ENCODE measurements around the gene SAC3D1.
"Not testable (repeated sequence)": the region's sequence is repeated elsewhere in the genome, so short reads cannot be mapped to it uniquely, and the experiment has no call there.

The SAC3D1 gene

DNA sequence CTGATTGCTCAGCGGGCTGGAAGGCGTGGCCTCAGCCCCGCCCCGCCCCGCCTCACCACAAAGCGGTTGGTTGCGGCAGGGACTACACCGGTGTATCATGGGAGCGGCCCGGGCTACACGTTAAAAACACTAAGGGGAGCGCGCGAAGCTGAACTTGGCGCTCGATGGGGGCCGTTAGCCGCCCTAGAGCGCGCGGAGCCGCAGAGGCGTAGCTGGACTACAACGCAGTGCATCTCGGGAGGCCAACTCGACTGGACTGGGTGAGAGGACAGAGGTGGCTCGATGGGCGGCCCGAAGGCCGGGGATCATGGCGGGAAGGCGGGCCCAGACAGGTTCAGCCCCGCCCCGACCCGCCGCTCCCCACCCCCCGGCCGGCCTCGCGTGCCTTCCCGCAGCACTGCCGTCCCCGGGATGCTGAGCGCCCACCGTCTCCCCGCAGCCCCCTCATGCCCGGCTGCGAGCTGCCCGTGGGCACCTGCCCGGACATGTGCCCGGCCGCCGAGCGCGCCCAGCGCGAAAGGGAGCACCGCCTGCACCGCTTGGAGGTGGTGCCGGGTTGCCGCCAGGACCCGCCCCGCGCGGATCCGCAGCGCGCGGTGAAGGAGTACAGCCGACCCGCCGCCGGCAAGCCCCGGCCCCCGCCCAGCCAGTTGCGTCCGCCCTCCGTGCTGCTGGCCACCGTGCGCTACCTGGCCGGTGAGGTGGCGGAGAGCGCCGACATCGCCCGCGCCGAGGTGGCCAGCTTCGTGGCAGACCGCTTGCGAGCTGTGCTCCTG is at the start of gene SAC3D1:
SAC3D1 (plus strand) TSS at position 364 of the 776 bp plus-strand sequence; CDS start at position 447, 83 bp downstream.
- peak; percentile 98 for DNase-seq

DNA sequence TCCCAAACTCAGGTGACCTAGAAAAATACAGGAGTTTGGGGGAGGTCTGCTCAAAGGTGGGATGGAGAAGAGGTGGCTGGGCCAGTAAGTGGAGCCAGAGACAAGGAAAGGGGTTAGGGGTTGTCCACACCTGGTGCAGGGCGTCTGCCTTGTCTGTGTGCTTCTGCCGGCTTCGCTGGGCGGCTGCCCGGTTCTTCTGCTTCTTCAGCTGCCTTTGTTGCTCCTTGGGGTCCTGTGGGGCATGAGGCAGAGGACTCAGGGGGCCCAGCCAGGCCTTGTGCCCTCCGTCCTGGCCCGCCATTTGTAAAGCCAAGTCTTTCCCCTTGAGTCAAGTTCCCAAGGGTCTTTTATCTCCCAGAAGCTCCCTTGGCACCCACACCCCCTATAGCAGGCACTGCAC is 46.7 kb upstream of the SAC3D1 start:
- no peak for DNase-seq

DNA sequence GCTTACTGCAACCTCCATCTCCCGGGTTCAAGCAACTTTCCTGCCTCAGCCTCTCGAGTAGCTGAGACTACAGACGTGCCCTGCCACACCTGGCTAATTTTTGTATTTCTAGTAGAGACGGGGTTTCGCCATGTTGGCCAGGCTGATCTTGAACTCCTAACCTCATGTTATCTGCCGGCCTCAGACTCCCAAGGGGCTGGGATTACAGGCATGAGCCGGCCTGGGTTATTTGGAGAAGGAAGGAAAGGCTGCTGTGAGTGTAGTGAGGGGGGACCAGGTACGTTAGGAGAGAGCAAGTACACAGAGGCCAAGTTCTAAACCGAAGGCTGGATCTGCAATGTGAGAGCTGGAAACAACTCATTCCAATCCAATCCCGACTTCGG is 44.7 kb upstream of the SAC3D1 start:
- no peak for DNase-seq

DNA sequence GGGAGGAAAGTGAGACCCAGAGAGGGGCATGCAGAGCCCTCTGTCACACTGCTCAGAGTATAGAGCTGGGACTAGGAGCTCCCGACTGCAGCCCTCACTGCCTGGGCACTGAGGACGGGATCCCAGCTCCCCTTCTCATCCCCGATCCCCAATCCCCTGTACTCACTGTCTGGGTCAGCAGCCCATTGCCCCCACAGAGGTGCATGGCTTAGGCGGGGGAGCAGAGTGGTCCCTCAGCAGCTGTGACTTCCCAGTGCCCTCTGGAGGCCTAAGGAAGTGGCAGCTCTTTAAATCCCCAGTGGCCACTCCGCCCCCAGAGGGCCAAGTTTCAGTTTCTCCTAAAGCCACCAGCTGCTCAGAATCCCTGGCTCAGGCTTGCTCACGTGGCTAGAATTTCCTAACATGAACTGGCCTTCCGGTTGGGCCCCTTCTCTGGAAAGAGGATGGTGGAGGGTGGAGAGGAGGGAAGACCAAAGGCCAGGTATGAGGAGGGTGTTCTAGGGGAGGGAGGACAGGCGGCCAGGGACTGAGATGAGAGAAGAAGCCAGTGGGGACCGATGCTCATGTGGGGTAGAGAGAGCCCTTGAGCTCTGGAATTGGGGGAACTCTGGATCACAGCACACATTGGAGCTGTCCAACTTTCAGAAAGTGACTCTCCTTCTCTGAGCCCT is 44.2 kb upstream of the SAC3D1 start, which contains the start of gene BATF2:
BATF2 (minus strand) TSS at position 262 of the 671 bp plus-strand sequence; CDS start at position 205, 57 bp downstream.
- DNase-seq: peak; percentile 71

DNA sequence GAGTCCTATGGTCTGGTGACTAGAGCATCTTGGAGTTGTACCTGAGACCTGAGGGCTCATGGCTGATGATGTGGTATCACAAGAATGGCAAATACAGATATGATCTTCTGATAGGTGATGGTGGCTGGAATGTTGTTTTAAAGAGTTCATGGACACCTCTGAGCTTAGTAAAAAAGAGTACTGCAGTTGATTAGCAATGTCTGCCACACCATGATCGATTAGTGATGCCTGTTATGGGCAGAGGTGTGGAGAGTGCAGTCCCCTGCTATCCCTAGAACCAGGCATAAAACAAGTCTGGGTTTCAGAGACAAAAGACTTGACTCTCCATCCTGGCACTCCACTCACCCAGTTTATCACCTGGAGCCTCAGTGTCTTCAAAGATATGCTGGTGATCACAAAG is 42.9 kb upstream of the SAC3D1 start:
- DNase-seq: peak; percentile 40

DNA sequence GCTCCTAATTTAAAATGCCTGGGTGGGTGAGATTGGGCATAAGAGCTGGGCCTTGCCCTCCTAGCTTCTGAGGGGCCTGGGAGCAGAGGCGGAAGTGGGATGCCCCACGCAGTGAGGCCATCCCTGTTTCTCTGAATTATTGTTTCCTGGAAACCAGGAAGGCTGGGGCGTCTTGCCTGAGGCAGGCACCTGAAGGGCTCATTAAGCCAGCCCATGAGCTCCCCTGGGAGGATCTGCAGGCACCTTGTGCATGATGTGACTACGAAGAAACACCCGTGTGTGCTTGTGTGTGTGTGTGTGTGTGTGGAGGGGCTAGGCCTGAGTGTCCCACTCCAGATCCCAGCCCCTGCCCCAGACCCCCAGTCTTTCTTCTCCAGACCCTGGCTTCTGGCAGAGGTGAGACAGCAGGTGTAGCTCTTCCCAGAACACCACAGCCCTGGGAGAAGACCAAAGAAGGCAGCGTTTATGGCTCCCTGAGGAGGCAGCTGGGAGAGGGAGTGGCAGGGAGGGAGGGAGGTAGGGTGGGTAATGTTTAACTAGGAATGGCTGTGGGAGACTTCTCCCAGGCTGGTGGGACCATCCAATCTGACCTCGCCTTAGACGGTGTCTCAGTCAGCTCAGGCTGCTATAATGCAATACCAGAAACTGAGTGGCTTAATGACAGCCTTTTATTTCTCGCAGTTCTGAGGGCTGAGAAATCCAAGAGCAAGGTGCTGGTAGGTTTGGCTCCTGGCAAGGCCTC is 42.1 kb upstream of the SAC3D1 start:
- DNase-seq: no peak

DNA sequence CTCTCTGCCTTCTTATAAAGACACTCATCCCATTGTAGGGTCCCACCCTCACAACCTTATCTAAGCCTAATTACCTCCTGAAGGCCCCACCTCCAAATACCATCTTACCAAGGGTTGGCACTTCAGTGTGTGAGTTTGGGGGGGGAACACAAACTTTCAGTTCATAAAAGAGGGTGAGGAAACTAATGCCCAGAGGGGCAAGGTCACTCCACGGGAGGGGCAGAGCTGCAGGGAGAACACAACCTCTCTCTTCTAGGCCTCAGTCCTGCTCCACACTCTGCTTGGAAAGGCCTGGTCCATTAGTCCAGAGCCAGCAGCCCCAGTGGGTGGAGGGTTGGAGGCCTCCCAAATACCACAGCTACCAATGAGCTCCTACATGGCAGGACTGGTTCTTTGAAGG is 41.5 kb upstream of the SAC3D1 start:
- DNase-seq: no peak

DNA sequence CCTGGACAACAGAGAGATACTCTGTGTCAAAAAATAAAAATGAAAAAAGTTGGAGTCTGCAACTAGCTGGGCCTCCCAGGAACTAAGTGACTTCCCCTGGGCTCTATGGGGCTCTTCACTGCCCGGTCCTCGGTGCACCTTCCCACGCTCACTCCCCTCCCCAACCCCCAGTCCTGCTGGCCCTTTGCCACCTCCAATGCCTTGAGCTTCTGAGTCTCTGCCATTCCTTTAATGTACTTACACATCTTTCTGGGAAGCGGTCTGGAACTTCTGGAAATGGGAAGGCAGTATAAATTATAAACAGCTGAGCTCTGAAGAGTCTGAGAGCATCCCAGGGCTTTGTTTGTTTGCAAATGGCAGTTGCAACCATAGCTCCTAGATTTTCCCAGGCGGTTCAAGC is 38.3 kb upstream of the SAC3D1 start:
- DNase-seq: no peak

DNA sequence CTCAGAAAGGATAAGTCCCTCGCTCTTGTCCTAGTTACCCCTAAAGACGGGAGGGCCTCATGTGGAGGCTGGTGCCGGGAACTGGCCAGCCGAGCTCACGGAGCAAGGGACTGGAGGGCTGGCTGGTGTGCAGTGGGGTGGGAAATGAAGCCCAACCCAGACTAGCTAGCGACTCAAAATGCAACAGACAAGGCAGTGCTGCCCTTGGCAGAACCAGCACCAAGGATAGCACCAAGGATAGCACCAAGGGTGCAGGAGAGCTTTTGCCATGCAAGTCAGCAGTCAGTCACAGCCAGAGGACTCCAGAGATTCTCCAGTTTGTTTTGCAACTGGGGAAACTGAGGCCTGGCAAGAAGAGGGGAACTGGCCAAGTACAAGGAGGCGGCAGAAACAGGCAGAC is 37.7 kb upstream of the SAC3D1 start:
- no peak for DNase-seq

DNA sequence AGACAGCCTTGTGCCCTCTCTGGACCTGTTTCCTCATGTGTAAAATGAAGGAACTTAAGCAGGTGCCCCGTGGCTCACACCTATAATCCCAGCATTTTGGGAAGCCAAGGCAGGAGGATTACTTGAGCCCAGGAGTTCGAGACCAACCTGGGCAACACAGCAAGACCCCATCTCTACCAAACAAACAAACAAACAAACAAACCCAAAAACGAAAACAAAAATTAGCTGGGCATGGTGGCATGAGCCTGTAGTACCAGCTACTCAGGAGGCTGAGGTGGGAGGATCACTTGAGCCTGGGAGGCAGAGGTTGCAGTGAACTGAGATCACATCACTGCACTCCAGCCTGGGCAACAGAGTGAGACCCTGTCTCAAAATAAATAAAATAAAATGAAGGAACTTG is 37.0 kb upstream of the SAC3D1 start:
- DNase-seq: not testable (repeated sequence)

DNA sequence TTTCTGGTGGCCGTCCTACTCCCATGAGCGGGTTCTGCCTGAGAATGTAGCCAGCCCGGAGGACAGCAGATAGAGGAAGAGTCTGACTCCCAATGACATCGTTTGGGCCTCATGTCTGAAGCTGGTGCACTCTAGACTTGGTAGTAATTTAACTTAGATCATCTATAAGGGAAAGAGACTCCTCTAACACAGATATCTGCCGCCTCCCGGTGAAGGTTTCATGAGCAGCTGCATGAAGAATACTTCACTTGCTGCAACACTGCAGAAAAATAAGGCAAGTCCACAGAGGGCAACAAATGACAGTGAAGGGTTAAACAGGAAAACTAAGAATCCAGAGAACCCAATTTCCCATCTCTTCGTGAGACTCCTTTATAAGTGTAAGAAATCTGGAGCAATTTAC is 33.0 kb upstream of the SAC3D1 start:
- DNase-seq: no peak

DNA sequence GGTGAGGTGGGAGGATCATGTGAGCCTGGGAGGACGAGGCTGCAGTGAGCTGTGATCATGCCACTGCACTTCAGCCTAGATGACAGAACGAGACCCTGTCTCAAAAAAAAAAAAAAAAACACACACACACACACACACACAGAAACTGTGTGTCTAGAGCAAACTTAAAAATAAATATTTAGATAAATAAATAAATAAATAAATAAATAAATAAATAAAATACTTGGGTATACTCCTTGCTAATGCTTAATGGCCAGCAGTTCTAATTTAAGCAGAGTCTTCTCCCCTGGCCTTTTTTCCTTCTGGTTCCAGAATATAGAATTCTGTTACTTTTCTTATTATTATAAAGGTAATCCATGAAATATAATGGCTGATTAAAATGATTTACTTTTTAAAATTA is 32.1 kb upstream of the SAC3D1 start:
- DNase-seq: no peak

DNA sequence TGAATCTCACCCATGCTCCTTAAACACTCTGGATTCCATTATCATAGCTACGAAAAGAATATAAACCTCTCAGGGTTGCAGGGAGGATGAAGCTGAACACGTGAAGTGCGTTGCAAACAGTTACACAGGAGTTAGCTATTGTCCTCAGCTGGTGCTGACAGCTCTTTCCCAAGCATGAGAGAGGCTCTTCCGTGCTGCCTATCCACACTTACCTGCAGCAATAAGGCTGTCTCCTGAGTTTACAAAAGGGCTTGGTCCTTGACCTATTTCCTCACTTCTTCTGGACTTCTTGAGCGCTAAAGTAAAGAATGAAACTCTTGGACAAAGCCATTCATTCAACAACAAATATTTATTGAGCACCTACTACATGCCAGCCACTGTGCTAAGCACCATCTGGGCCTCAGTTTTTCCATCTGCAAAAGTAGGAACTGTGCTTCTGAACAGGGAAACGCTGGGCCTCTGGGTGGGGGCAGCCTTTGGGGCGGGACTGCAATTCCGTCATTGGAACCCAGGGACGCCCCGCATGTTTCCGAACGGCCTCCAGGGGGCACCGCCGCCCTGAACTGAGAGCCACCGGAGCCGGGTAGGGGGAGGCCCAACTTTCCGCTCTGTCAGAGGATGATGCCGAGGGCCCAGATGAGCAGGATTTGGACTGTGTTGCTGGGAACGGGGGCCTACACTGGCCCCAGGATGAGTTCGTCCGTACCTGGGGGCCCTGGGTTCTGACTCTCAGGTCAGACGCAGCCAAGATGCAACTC is 27.7 kb upstream of the SAC3D1 start:
- DNase-seq: peak; percentile 93

DNA sequence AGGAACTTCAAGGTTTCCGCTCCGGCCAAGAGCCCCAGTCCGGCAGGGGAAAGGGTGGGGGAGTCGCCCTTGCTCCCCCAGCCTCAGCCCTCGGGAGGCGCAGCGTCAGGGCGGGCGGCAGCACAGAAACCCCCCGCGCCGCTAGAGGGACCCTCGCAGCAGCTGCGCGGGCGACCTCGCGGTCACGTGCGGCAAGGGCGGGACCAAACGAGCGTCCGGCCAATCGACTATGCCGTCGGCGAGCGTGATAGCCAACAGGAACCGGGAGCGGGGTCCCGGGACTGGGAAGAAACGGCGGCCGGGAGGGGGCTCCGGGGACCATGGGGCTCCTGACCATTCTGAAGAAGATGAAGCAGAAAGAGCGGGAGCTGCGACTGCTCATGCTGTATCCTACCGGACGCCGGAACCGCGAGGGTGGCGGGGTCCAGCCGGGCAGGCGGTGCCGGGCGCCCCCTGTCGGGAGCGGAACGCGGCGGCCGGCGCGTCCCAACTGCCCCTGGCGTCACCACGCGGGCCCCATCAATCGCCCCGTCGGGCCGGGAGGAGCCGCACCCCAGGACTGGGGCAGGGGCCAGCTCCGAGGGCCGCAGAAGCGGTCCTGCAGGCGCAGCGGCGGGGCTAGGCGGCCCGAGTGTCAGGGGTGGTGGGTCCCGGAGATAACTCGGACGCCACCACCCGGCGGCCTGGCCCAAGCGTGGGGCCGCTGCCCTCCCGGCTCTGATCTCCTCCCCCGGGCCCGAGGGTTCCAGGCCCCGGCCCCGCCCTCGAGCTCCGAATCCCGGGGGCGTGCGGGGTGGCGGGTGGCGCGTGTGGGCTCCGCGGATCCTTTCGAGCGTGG is 26.9 kb upstream of the SAC3D1 start, which contains the start of gene ARL2:
ARL2 (plus strand) TSS at position 273 of the 838 bp plus-strand sequence; CDS start at position 321, 48 bp downstream.
- DNase-seq: peak; percentile 90

DNA sequence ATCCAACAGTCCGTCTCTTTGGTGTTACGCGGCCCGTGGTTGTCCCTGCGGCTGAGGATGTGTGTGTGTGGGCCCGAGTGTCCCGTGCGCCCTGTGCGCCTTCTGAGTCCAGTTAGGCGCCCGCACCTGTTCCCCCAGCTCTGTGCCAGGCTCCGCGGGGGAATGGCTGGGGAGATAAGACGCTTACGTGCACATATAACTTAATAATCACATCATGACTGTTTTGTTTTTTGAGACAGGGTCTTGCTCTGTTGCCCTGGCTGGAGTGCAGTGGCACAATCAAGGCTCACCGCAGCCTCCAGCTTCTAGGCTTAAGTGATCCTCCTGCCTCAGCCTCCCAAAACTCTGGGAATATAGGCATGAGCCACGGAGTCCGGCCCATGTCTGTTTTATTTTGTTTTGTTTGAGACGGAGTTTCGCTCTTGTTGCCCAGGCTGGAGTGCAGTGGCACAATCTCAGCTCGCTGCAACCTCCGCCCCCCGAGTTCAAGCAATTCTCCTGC is 26.2 kb upstream of the SAC3D1 start:
- peak; percentile 67 for DNase-seq

DNA sequence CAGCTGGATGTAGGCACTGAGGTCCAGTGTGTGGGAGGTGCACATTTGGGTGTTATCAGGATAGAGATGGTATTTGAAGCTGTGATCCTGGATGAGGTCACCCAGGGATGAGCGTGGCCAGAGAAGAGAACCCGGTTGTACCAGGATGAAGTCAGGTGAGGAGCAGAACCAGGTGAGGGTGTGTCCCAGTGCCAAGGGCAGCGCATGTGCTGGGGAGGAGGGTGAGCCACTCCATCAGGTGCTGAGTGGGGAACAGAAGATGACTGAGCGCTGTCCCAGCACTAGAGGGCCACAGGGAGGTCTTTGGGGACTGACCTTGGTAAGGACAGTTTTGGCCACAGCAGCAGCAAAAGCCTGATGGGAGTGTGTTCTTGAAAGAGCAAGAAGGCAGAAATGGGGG is 24.3 kb upstream of the SAC3D1 start:
- DNase-seq: peak; percentile 13

DNA sequence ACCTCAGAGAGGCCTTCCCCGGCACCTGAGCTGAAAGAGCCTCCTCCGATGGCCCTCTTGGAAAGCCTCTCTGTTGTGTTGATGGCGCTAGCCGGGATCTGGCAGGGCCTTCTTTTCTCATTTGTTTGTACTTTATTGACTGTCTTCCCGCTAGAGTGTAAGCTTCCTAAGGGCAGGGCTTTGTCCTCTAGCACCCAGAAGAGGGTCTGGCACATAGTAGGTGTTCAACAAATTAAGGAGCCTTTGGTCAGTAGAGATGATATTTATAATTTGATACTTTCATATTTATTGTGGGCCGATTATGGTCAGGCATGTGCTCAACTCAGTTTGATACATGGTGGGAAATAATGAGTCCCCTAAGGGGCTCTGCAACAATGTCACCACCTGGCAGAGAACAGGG is 23.1 kb upstream of the SAC3D1 start:
- no peak for DNase-seq

DNA sequence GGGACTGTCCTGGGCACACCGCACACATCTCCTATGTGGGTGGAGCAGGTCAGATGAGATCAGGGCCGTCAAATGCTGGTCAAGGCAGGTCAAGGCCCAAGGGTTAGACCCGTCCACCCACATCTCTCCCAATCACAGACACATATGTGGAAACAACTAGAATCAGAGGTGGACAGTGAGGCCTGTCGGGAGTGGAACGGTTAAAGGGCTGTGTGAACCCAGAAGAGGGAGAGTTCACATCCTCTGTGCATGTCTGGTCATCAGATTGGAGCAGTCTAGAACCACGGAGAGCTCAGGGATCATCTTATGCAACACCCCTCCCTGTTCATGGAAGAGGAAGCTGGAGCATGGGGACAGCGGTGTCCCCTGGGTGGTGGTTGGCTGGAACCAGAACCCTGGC is 21.2 kb upstream of the SAC3D1 start:
- DNase-seq: no peak

DNA sequence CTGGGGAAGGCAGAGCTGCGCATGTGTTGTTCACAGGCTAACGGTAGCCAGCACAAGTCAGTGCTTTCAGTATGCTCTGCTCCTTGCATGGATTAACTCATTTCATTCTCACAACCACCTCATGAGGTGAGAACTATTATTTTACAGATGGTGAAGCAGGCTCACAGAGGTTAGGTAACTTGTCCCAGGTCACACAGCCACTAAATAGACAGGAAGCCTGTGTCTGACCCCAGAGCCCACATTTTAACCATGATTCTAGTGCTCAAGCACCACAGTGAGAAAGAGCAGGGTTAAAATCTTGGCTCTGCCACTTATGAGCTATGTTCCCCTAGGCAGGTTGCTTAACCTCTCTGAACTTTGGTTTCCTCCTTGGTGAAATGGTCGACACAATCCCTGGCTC is 20.0 kb upstream of the SAC3D1 start:
- DNase-seq: no peak

DNA sequence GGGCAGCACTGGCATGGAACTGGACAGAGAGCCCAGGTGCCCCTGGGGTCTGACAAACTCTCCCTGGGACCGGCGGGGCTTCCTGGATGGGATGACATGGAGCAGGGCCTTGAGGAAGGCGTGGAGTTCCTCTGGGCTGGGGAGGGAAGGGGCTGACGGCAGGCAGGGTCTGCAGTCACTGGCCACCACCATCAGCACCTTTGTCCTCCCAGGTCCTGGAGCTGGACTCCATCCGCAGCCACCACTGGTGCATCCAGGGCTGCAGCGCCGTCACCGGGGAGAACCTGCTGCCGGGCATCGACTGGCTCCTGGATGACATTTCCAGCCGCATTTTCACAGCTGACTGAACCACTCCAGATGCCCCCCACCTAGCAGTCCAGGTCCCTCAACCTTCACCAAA is 19.5 kb upstream of the SAC3D1 start:
- DNase-seq: no peak

DNA sequence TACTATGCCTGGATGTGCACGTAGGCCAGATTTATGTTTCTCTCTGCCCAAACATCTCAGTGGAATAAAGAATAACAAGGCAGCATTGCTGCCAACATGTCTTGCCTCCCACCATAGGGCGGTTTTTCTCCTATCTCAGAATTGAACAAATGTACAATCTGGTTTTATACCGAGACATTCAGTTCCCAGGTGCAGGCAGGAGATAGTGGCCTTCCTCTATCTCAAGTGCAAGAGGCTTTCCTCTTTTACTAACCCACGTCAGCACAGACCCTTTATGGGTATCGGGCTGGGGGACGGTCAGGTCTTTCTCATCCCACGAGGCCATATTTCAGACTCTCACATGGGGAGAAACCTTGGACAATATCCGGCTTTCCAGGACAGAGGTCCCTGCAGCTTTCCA is 17.5 kb upstream of the SAC3D1 start:
- peak; percentile 60 for DNase-seq

DNA sequence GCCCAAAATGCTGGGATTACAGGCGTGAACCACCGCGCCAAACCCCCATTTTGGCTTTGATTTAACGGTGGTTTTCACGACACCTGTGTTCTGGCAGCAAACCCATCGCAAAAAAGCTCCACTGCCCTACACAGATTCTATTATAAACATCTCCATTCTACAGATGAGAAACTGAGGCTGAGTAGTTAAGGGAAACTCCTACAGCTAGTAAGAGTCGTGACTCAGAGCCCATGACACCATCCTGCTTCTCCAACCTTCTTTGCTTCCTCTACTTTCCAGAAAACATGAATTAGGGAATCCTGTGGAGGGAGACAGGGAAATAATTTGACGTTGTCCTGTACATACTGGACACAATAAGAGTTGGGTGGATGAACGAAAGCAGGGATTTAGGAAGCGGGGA is 14.2 kb upstream of the SAC3D1 start:
- no peak for DNase-seq

Data from hematopoietic multipotent progenitor cell treated with erythropoietin and hydrocortisone succinate and interleukin-3 and kit ligand, for 8 days (in vitro differentiated cells).